ENCODE results near the gene SLC35F6. TPM values are rescaled to one million over a fixed set of nuclear protein-coding genes. Genes with fewer than 3 reads are reported as not detected.

Gene SLC35F6
- total RNA-seq, 3 donors from 2014 or later (not counting 1 experiment from before 2014, with no cell fraction given) = 30.0 to 35.6 (median 30.4) TPM

DNA sequence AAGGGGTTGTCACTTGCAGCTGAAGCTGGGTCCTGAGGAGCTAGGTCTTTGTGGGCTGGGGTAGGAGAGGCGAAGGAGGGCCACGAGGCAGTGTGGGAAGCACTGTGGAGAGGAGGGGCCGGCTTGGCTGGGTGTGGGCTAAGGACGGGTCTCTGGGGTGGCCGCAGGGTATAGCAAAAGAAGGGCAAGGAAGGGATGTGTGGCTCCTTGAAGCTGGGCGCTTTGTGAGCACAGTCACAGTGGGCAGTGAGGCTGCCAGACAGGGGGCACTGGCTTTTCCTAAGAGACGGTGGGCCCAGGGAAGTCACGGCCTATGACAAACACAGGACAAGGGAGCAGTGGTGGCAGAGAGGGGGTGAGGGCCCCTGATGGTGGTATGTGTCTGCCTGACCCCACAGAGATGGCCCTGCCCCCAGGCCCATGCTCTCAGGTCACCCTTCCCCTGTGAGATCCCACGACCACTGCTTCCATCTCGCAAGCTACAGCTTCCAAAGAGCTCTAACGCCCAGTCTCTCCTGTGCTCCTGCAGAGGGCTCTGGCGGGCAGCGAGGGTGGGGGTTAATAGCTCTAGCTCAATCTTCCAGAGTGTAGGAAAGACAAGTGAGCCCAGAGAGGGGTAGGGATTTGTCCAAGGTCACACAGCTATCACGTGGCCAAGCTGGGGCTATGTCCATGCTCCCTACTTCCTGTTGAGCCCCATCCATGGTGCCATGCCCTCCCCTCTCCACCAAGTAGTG is 39.1 kb upstream of the SLC35F6 start:
- no peak overlapping the region for H3K4me3 Mint-ChIP-seq

GRCh38 chr2:26725521-26725820 is 38.6 kb upstream of the SLC35F6 start:
- no peaks in the 10 kb centered on the region for H3K36me3 ChIP-seq (ENCODE audit: control insufficient read depth, insufficient read depth, low read length)
- no peak overlapping the region for H3K27ac ChIP-seq (ENCODE audit: low read length)
- Mint-ChIP-seq H3K4me3 (no peak overlapping the region), H3K36me3 (no peaks in the 10 kb centered on the region), H3K4me1 (peaks cover 0 to 7% of the 10 kb centered on the region in 2 donors), H3K27me3 (ENCODE audit: low read depth in 2 of 2) (peaks cover 0 to 8% of the 10 kb centered on the region in 2 donors), H3K27ac (no peak overlapping the region), H3K9me3 (no peaks in the 10 kb centered on the region)
- peaks cover 3% of the 10 kb centered on the region for H3K27me3 ChIP-seq (ENCODE audit: control insufficient read depth, insufficient read depth, low read length)
- H3K4me3 ChIP-seq (ENCODE audit: low read length) = no peak overlapping the region
- intact Hi-C loops (cut with micrococcal nuclease) = no loop called here
- H3K9me3 ChIP-seq (ENCODE audit: control insufficient read depth, insufficient read depth, low read length) = no peaks in the 10 kb centered on the region
- TF ChIP-seq, protein P1, sequence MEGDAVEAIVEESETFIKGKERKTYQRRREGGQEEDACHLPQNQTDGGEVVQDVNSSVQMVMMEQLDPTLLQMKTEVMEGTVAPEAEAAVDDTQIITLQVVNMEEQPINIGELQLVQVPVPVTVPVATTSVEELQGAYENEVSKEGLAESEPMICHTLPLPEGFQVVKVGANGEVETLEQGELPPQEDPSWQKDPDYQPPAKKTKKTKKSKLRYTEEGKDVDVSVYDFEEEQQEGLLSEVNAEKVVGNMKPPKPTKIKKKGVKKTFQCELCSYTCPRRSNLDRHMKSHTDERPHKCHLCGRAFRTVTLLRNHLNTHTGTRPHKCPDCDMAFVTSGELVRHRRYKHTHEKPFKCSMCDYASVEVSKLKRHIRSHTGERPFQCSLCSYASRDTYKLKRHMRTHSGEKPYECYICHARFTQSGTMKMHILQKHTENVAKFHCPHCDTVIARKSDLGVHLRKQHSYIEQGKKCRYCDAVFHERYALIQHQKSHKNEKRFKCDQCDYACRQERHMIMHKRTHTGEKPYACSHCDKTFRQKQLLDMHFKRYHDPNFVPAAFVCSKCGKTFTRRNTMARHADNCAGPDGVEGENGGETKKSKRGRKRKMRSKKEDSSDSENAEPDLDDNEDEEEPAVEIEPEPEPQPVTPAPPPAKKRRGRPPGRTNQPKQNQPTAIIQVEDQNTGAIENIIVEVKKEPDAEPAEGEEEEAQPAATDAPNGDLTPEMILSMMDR (IDR thresholded peaks at IDR 0.05) = no peak
- no peak for ATAC-seq
- 85% methylated on average over 7 of the region's 7 CpGs for WGBS (ENCODE audit: insufficient coverage)
- peaks cover 4% of the 10 kb centered on the region for H3K4me1 ChIP-seq (ENCODE audit: control insufficient read depth, insufficient read depth, low read length)
- DNase-seq = no peak

More for the DNA sequence above, 39.1 kb upstream of the SLC35F6 start:
- Histone ChIP-seq H3K9me3 (ENCODE audit: control insufficient read depth, insufficient read depth, low read length) (no peaks in the 10 kb centered on the region), H3K27ac (ENCODE audit: low read length) (no peak overlapping the region), H3K4me1 (ENCODE audit: control insufficient read depth, insufficient read depth, low read length) (peaks cover 4% of the 10 kb centered on the region), H3K36me3 (ENCODE audit: control insufficient read depth, insufficient read depth, low read length) (no peaks in the 10 kb centered on the region), H3K27me3 (ENCODE audit: control insufficient read depth, insufficient read depth, low read length) (peaks cover 3% of the 10 kb centered on the region), H3K4me3 (ENCODE audit: low read length) (no peak overlapping the region)
- TF ChIP-seq, protein P1 (IDR thresholded peaks at IDR 0.05) = no peak
- ATAC-seq (no peak), DNase-seq (no peak)
- H3K27me3 Mint-ChIP-seq (ENCODE audit: low read depth in 2 of 2) = peaks cover 0 to 7% of the 10 kb centered on the region in 2 donors
- 83% methylated on average over 14 of the region's 14 CpGs for WGBS (ENCODE audit: insufficient coverage)
- H3K9me3 Mint-ChIP-seq = no peaks in the 10 kb centered on the region
- intact Hi-C loops (cut with micrococcal nuclease) = no loop called here
- H3K36me3 Mint-ChIP-seq = no peaks in the 10 kb centered on the region
- H3K4me1 Mint-ChIP-seq = peaks cover 0 to 7% of the 10 kb centered on the region in 2 donors
- no peak overlapping the region for H3K27ac Mint-ChIP-seq

- Mint-ChIP-seq H3K27ac (no peak overlapping the region), H3K27me3 (ENCODE audit: low read depth in 2 of 2) (peaks cover 5 to 8% of the 10 kb centered on the region in 2 donors), H3K36me3 (no peaks in the 10 kb centered on the region), H3K4me1 (peaks cover 0 to 7% of the 10 kb centered on the region in 2 donors), H3K9me3 (no peaks in the 10 kb centered on the region), H3K4me3 (no peak overlapping the region)
- no CpG with 5 or more reads among the region's 1 CpG for WGBS (ENCODE audit: insufficient coverage)
- TF ChIP-seq, protein P1 (IDR thresholded peaks at IDR 0.05) = no peak
- no peak for DNase-seq
- intact Hi-C loops (cut with micrococcal nuclease) = no loop called here
- Histone ChIP-seq H3K9me3 (ENCODE audit: control insufficient read depth, insufficient read depth, low read length) (no peaks in the 10 kb centered on the region), H3K4me3 (ENCODE audit: low read length) (no peak overlapping the region), H3K27me3 (ENCODE audit: control insufficient read depth, insufficient read depth, low read length) (peaks cover 3% of the 10 kb centered on the region), H3K36me3 (ENCODE audit: control insufficient read depth, insufficient read depth, low read length) (no peaks in the 10 kb centered on the region), H3K4me1 (ENCODE audit: control insufficient read depth, insufficient read depth, low read length) (peaks cover 4% of the 10 kb centered on the region), H3K27ac (ENCODE audit: low read length) (no peak overlapping the region)
- no peak for ATAC-seq
These were observed 37.9 kb upstream of the SLC35F6 start for GRCh38 chr2:26726228-26726627.
